HG03520 (cell line): Measurements from ENCODE around the gene ASMTL.
A peak's percentile ranks its signal among the peaks of the same experiment; 100 is the strongest.
"Not testable (repeated sequence)": the region's sequence is repeated elsewhere in the genome, so short reads cannot be mapped to it uniquely, and the experiment has no call there.

Source experiments
- ATAC-seq: cut with Tn5 transposase; IDR thresholded peaks from one replicate; pipeline ENCODE4 v1.9.1; 2021; ENCODE audit warnings: mild to moderate bottlenecking, moderate library complexity; ENCODE audit not compliant: unreplicated experiment

ASMTL gene

DNA sequence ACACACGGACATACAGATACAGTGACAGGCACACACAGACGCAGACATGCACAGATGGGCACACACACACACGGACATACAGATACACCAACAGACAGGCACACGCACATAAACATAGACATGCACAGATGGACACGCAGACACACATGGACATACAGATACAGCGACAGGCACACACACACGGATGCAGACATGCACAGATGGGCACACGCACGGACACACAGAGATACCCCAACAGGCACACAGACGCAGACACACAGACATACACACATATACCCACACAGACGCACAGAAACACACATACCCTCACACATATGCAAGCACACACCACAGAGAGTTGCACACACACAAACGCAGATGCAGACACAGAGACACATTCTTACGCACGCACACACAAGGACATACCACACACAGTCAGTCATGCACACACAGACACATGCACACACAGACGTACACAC lies 36.4 kb downstream of the ASMTL start:
- no peak for ATAC-seq

DNA sequence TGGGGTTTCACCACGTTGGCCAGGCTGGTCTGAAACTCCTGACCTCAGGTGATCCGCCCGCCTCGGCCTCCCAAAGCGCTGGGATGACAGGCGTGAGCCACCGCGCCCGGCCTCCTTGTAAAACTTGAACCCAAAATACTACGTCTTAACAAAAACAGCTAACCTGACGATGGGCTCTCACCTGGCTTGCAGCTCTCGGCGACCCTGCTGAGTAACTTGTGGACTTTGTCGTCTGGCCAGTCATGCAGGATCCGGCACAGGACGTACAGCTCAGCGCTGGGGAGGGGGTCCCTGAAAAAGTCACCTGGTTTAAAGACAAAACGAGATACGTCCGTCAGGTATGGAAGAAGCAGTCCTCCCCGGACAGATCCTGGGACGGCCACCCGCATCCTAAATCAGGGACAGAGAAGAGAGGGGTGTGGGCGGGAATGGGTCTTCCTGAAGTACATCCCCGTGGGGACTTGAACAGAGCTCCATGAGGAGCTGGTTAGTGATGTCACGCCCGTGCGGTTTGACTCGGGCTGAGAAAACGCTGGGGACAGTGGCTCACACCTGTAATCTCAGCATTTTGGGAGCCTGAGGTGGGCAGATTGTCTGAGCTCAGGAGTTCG lies 40.1 kb downstream of the ASMTL start:
- ATAC-seq, result no peak

DNA sequence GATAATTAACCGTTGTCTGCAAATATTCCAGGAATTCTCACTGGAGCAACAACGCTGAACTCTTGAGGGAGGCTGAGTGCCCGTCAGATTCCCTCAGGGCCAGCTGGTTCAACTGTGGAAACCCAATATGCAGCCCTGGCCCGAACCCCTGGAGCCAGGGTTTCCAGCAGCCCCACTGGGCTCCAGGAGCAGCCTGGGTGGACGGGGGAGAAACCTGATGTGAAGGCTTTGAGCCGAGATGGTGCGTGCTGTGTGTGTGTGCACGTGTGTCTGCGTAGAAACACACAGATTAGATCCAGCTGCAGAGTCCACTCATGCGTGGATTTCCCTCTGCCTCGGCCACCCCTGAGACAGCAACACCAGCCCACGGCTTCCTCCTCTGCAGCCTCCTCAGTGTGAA lies 41.4 kb downstream of the ASMTL start:
- no peak for ATAC-seq

DNA sequence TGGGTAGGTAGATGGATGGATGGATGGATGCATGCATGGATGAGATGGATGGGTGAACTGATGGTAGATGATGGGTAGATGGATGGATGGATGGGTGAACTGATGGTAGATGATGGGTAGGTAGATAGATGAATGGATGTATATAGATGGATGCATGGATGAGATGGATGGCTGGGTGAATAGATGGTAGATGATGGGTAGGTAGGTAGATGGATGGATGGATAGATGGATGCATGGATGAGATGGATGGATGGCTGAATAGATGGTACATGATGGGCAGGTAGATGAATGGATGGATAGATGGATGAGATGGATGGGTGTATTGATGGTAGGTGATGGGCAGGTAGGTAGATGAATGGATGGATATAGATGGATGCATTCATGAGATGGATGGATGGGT lies 45.7 kb downstream of the ASMTL start:
- no peak for ATAC-seq

DNA sequence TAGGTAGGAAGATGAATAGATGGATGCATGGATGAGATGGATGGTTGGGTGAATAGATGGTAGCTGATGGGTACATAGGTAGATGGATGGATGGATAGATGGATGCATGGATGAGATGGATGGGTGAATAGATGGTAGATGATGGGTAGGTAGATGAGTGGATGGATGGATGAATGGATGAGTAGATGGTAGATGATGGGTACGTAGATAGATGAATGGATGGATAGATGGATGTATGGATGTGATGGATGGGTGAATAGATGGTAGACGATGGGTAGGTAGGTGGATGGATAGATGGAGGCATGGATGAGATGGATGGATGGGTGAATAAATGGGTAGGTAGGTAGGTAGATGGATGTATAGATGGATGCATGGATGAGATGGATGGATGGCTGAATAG lies 46.9 kb downstream of the ASMTL start:
- not testable (repeated sequence) for ATAC-seq

DNA sequence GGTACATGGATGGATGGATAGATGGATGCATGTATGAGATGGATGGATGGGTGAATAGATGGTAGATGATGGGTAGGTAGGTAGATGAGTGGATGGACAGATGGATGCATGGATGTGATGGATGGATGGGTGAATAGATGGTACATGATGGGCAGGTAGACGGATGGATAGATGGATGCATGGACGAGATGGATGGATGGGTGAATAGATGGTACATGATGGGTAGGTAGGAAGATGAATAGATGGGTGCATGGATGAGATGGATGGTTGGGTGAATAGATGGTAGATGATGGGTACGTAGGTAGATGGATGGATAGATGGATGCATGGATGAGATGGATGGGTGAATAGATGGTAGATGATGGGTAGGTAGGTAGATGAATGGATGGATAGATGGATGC lies 48.8 kb downstream of the ASMTL start:
- ATAC-seq, result not testable (repeated sequence)

DNA sequence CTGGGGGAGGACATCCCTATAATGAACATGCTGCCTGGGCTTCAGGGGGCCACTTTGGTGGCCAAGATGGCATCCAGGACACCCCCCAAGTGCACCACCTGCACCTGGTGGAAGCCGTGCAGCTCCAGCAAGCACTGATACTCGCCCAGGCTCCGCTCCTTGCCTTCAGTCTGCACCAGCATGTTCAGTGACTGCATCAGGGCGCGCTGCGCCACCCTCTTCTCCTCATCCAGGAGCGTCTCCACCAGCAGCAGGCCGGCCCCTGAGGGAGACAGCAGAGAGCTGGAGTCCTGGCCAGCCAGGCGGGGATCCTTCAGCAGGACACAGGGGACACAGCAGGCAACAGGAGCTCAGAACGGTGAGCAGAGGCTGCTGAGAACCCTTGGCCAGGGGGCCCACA lies 49.5 kb downstream of the ASMTL start:
- ATAC-seq, result no peak

DNA sequence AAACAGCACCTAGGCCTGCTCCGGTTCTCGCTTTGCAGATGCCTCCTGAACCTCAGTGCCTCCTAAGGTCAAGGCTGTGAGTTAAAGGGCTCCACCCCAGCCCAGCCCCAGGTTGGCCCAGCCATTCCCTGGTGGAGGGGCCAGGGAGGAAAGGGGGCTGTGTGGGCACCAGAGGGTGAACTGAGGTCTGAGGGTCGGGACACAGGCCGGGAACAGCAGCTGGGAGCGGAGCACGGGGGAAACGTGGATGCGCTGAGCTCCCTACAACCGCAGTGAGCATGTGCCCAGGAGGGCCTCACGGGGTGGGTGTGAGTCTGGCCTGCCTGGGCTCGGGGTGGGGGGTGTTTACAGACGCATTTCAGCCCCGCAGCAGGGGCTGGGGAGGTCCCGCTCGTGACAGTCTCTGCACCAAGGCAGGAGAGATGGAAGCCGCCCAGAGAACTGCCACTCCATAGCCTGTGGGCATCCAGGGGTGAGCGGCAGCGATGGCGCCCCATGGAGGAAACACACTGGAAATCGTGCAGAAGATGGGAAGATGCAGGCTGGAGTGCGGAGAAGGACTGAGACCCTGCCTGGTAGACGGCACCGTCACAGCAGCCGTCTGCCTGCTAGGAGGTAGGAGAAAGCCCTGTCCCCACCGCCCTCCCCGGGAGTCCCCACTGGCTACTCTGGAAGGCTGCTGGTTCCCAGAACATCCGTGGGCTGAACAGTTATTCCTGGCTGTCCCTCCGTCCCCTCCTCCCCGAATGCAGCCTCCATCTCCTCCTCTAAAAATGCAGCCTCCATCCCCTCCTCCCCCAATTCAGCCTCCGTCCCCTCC lies 50.9 kb downstream of the ASMTL start:
- ATAC-seq, result no peak

DNA sequence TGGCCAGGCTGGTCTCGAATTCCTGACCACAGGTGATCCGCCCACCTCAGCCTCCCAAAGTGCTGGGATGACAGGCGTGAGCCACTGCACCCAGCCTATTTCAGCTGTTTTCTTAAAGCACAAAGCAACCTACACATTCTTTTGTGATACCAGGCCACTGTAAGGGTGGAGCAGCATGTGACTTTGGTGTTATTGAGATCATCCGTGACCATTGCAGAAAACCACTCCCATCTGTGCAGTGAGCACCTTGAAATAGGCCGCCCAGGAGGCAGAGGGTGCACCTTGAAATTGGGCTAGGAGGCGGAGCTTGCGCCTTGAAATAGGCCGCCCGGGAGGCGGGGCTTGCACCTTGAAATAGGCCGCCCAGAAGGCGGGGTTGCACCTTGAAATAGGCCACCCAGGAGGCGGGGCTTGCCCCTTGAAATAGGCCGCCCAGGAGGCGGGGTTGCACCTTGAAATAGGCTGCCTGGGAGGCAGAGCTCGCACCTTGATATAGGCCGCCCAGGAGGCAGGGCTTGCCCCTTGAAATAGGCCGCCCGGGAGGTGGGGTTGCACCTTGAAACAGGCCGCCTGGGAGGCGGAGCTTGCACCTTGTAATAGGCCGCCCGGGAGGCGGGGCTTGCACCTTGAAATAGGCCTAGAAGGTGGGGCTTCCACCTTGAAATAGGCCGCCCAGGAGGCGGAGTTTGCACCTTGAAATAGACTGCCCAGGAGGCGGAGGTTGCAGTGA lies 51.8 kb downstream of the ASMTL start:
- ATAC-seq, result no peak

DNA sequence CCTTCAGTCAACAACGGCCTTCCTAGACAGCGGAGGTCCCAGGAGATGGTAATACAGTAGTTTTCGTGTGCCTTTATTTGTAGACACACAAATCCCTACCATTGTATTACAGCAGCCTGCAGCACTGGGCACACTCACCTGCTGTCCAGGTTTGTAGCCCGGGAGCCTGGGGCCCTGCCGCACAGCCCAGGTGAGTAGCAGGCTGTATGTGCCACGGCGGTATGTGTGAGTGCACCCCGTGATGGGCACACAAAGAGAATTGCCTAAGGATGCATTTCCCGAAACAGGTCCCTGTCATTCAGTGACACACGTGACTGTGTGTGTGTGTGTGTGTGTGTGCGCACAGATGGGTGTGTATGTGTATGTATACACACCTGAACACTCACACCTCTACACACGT lies 52.7 kb downstream of the ASMTL start:
- ATAC-seq, result no peak

DNA sequence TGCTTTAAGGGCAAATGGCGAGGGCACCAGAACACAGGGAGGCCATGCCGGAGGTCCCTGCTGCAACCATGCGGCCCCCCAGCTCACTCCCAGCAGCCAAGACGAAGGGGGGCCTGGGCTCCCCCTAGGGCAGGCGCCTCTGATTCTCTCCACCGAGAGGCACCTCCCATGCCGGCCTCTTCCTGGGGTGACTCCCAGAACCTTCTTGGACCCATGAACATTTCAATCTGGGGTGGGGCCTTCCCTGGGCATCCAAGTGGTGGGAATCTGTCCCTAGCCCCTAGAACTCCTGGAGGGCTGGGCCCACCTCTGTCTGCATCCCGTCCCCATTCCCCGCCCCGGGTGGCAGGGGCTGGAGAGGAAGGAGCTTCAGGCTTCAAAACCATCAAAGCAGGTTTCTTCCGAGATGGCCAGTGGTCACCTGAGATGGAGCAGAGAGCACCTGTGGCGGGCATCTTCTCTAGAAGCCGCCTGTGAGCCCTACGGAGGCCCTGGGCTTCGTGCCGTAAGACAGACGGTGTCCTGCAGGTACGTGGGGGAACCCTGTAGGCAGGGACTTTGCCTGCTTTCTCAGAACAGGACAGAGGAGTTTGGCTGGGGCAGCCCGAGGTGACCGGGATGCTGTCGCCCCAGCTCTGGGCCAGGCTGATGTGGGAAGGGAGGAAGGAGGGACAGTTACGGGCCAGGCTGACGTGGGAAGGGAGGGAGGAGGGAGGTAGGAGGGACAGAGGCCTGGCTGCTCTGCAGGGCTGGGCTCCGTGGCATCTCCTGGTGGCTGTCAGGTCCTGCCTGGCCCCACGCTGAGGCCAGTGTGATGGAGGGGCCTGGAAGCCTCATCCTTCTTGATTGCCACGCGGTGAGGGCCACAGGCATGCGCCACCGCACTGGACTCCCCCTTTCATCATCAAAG lies 54.0 kb downstream of the ASMTL start:
- no peak for ATAC-seq

DNA sequence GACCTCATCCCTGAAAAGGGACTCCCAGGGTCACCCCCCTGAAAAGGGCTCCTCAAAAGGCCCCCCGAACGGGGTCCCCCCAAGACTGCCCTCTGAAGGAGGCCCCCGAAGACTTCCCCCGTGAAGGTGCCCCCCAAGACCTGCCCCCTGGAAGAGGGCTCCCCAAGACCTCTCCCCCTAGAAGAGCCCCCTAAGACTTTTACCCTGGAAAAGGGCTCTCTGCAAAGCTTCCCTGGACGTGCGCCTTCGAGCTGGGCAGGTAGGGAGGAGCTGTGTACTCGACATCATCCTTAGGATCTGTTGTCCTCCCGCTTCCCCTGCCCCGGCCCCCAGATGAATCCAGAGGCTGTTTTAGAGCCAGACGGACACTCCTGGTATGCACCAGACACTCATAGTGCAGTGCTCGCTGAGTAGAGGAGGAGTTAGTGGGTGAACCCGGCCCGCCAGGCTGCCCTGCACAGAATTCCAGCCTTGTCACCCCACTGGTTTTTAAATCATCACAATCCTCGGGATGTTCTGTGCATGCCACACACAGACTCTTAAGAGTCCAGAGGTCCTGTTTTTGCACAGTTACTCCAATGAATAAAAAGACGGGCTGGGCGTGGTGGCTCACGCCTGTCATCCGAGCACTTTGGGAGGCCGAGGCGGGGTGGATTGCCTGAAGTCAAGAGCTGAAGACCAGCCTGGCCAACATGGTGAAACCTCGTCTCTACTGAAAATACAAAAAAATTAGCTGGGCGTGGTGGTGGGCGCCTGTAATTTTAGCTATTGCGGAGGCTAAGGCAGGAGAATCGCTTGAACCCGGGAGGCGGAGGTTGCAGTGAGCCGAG lies 55.1 kb downstream of the ASMTL start:
- no peak for ATAC-seq

DNA sequence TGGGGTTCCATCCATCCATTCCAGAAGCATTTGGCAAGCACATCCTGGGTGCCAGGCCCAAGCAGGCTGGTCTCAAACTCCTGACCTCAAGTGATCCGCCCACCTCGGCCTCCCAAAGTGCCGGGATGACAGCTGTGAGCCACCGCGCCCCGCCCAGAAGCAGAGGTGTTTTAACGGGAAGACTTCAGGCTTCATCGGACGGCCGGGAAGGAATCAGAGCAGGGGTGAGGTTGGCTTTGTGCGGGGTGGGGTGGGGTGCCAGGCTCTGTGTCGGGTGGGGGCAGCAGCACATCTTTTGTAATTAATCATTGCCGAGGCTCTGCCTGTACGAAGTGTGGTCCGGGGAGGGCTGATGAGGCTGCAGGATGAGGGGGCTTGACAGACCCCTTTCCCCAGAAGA lies 55.7 kb downstream of the ASMTL start:
- ATAC-seq, result no peak

DNA sequence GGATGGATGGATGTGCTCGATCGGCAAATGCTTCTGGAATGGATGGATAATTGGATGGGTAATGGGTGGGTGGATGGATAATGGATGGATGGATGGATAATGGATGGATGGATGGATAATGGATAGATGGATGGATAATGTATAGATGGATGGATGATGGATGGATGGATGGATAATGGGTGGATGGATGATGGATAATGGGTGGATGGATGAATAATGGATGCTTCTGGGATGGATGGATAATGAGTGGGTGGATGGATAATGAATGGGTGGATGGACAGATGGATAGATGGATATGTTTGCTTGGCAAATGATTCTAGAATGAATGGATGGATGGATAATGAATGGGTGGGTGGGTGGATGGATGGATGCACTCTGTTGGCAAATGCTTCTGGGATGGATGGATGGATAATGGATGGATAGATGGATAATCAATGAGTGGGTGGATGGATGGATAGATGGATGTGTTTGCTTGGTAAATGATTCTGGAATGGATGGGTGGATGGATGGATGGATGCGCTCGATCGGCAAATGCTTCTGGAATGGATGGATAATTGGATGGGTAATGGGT lies 57.0 kb downstream of the ASMTL start:
- ATAC-seq, result no peak

DNA sequence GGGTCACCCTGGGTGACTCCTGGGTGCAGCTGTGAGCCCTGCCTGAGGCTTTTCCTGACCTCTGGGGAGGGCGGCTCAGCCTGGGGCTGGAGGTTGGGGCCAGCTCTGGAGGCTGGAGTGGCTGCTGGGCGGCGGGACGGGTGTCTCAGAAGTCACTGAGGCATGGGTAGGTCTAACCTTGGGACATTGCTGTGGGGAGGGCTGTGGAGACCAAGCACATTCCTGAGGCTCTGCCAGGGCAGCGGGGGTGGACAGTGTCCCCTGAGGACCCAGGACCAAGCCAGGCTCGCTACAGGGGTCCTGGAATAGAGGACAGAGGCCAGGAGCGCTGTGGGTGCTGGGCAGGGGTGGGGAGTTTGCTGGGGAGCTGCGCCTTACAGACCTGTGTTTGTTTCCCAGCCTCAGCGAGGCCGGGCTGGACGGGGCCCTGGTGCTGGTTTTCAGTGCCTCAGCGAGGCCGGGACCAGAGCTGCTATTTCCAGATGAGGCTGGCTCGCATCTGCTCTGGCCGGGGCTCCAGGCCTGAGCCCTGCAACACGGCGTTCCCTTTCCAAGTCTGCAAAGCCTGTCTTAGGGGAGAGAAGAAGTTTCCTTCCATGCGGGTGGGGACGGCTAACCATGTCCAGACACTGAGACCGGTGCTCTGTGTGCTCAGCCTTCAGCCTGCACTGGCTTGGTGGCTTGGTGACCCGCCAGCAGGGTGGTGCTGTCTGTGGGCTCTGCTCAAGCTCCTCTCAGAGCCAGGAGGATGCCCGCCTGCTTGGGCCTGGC lies 57.8 kb downstream of the ASMTL start:
- no peak for ATAC-seq

DNA sequence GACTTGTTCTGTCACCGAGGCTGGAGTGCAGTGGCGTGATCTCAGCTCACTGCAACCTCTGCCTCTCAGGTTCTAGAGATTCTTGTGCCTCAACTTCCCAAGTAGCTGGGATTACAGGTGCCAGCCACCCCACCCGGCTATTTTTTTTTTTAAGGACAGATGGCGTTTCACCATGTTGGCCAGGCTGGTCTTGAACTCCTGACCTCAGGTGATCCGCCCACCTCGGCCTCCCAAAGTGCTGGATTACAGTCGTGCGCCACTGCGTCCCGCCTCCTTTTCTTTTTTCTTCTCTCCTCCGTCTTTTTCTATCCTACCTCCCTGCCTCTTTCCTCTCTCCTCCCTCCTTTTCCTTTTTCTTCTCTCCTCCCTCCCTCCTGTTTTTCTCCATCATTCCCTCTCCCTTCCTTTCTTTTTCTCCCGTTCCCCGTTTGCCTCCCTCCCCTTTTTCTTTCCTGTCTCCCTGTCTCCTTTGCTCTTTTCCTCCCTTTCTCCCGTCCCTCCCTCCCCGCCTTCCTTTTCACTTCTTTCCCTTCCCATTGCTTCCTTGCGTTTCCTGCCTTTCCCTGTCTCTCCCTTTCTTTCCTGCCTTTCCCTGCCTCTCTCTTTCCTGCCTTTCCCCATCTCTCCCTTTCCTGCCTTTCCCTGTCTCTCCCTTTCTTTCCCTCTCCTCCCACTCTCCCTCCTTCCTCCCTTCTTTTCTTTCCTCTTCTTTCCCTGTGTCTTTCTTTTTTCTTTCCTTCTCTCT lies 58.7 kb downstream of the ASMTL start:
- no peak for ATAC-seq

DNA sequence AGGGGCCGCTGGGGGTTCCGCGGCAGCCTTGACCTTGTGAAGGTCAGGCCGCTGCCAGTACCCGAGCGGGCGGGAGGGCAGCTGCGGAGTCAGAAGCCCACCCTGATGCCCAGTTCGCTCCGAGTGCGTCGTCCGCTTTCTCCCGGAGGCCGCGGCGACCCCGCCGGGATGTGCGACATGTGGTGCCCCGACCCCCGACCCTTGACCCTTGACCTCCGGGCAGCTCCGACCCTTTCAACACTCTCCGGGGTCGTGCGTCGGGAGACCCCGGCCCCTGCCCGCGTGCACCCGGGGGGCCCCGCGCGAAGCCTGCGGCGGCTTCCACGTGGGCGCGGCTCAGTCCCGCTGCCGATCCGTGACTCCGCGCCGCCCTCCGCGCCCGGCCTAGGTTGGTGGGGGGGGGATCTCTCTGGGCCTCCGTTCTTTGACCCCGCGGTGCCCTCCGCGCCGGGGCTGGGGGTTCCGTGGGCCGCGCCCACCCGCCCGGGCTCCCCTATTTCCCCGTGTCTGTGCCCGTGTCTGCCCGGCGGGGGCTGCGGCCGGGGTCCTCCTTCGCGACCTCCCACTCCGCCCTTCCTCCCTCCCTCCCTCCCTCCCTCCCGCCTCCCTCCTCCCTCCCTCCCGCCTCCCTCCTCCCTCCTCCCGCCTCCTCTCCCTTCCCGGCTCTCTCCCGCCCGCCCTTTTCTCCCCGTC lies 60.2 kb downstream of the ASMTL start:
- peak; percentile 20 for ATAC-seq
